Activated naive CD8-positive, alpha-beta T cell treated with anti-CD3 and anti-CD28 coated beads, Interleukin-2, amount 50 U/mL, for 24 hours (primary cell): ENCODE measurements around the gene CNIH3.

Experiments
- ATAC-seq: fragments of 150-1000 bp; cut with Tn5 transposase; one replicate; pipeline ENCODE4 v1.10.0; 2021
- DNase-seq: peaks from one replicate; pipeline ENCODE4 v3.0.0; 2021
- H3K27ac Mint-ChIP-seq: one replicate; pipeline ENCODE4 v1.8.0; 2021; ENCODE audit warnings: mild to moderate bottlenecking, mixed read lengths
- H3K27me3 Mint-ChIP-seq: one replicate; pipeline ENCODE4 v1.8.0; 2021; ENCODE audit warnings: mixed read lengths
- H3K36me3 Mint-ChIP-seq: one replicate; pipeline ENCODE4 v1.8.0; 2021; ENCODE audit warnings: low read depth, mixed read lengths
- H3K4me1 Mint-ChIP-seq: one replicate; pipeline ENCODE4 v1.8.0; 2021; ENCODE audit warnings: mixed read lengths
- H3K4me3 Mint-ChIP-seq: one replicate; pipeline ENCODE4 v1.8.0; 2021; ENCODE audit warnings: mild to moderate bottlenecking, moderate library complexity, mixed read lengths
- H3K9me3 Mint-ChIP-seq: one replicate; pipeline ENCODE4 v1.8.0; 2021; ENCODE audit warnings: mixed read lengths

Gene CNIH3

DNA sequence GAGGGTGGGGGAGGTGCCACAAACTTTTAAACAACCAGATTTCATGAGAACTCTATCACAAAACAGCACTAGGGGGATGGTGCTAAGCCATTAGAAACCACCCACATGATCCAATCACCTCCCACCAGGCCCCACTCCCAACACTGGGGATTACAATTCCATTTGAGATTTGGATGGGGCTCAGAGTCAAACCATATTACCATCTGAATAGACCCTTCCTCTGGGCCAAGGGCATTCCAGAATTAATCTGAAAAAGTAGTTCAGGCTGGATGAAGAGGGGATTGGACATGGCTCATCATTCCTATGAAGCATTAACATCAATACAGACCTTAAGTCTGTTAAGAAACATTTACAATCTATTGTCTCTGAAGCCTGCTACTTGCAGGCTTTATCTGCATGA, 163.4 kb downstream of the CNIH3 start:
- Mint-ChIP-seq H3K27ac (no peak overlapping the region), H3K36me3 (no peaks in the 10 kb centered on the region), H3K9me3 (no peaks in the 10 kb centered on the region), H3K4me3 (no peak overlapping the region), H3K4me1 (peaks cover 19% of the 10 kb centered on the region), H3K27me3 (peaks cover 2% of the 10 kb centered on the region)
- ATAC-seq (no peak), DNase-seq (no peak)

DNA sequence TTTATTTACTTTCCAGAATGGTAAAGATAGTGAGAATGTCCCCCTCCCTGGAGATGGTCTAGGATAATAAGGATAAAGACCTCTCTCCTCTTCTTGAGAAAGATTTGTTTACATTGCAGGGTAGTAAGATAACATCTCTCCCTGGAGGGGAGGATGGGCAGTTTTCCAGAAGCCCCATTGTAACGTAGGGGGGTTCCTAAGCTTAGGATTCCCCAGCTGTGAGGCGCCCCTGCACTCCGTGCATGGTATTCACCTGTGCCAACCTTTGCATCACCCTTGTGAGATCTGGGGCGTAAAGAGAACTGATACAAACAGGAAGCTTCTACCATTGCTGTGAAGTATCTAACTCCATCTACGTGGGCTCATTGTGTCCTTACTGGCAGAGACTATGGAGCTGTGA, 164.6 kb downstream of the CNIH3 start:
- Mint-ChIP-seq H3K27ac (no peak overlapping the region), H3K4me3 (no peak overlapping the region), H3K4me1 (peaks cover 22% of the 10 kb centered on the region), H3K27me3 (peaks cover 2% of the 10 kb centered on the region), H3K36me3 (no peaks in the 10 kb centered on the region), H3K9me3 (no peaks in the 10 kb centered on the region)
- no peak for ATAC-seq
- no peak for DNase-seq

DNA sequence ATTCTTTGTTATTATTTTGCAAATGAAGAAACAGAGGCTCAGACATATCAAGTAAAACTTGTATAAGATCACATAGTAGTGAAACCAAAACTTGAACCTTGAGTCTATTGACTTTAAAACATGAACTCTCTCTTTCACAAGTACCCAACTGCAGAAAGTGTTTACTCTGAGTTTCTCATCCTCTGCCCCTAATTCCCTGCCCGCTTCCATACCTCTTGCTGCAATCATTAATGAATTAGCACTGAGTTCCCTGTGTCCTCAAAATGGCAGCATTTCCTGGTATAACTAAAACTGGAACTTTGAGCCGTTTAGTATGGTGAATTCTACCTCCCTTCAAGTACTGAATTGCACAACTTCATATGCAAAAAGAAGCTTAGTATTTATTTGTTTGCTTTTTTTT, 165.7 kb downstream of the CNIH3 start:
- ATAC-seq (no peak), DNase-seq (no peak)
- H3K9me3 Mint-ChIP-seq: no peaks in the 10 kb centered on the region
- no peaks in the 10 kb centered on the region for H3K36me3 Mint-ChIP-seq
- no peak overlapping the region for H3K27ac Mint-ChIP-seq
- peaks cover 2% of the 10 kb centered on the region for H3K27me3 Mint-ChIP-seq
- H3K4me3 Mint-ChIP-seq: no peak overlapping the region
- H3K4me1 Mint-ChIP-seq: peaks cover 22% of the 10 kb centered on the region

DNA sequence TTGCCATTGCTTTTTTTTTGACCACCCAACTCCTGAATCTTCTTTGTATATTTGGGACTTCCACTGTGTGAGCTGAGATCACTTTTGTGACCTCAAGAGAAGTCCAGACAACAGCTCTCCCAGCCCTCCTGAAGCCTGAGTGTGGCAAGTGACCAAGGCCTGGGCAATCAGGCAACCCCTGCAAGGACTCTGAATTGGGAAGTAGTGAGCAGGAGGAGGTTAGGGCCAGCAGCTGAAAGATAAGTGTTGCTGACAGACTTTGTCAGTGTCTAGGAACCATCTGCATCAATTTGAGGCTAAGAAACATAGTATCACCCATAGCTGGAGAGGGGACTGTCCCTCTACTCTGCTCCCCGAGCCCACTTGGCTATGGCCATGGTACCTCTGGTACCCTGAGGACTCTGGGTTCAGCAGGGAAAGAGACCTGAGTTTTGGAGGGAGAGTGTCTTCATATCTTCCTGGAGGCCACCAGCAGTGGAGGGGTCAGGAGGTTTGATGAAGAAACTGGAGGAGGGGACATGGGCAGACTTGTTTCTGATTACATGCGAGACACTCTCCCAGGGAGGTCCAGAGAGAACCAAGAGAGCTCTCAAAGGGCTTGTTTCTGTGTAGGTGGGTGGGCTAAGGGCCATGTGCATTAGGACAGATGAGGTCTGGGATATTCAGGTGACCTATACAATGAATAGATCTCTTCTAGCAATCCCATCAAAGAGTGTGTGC, 166.3 kb downstream of the CNIH3 start:
- H3K4me3 Mint-ChIP-seq: no peak overlapping the region
- DNase-seq (no peak), ATAC-seq (no peak)
- no peaks in the 10 kb centered on the region for H3K36me3 Mint-ChIP-seq
- no peaks in the 10 kb centered on the region for H3K9me3 Mint-ChIP-seq
- H3K27ac Mint-ChIP-seq: no peak overlapping the region
- H3K4me1 Mint-ChIP-seq: peaks cover 24% of the 10 kb centered on the region
- peaks cover 2% of the 10 kb centered on the region for H3K27me3 Mint-ChIP-seq

DNA sequence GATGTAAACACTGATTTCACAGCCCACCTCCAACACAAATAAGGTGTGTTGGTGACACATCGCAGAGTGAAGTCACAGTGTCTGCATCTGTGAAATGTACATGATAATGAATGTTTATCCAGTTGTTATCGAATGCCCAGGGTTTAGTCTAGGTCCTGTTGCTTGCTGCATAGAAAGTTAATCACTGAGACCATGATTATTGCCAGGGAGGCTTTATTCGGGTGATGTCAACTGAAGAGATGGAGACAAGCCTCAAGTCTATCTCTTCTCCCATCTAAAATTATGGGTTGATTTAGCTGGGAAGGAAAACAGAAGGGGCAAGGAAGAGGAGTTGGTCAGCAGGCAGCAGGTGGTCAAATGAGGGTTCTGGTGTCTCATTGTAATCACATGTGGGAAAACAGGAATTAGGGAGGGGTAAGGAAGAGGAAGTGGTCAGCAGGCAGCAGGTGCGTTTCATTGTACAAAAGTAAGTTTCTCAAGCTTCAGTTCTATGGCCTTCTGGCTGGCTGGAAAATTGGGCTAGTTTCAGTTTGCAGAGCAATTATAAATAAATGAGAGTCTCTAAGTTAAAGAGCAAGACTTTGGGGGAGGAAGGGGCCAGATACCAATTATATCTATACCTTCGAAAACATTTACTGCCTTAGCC, 167.0 kb downstream of the CNIH3 start:
- ATAC-seq (no peak), DNase-seq (no peak)
- no peaks in the 10 kb centered on the region for H3K9me3 Mint-ChIP-seq
- no peaks in the 10 kb centered on the region for H3K36me3 Mint-ChIP-seq
- H3K4me3 Mint-ChIP-seq: no peak overlapping the region
- peaks cover 24% of the 10 kb centered on the region for H3K4me1 Mint-ChIP-seq
- peak overlapping the region; percentile 10 for H3K27ac Mint-ChIP-seq
- H3K27me3 Mint-ChIP-seq: peaks cover 2% of the 10 kb centered on the region

- no peaks in the 10 kb centered on the region for H3K9me3 Mint-ChIP-seq
- peak; percentile 59 for ATAC-seq
- no peaks in the 10 kb centered on the region for H3K36me3 Mint-ChIP-seq
- DNase-seq: no peak
- peaks cover 2% of the 10 kb centered on the region for H3K27me3 Mint-ChIP-seq
- H3K27ac Mint-ChIP-seq: peak overlapping the region; percentile 0
- peaks cover 24% of the 10 kb centered on the region for H3K4me1 Mint-ChIP-seq
- H3K4me3 Mint-ChIP-seq: no peak overlapping the region
Observed at GRCh38 chr1:224784265-224785039, 168.3 kb downstream of the CNIH3 start.

DNA sequence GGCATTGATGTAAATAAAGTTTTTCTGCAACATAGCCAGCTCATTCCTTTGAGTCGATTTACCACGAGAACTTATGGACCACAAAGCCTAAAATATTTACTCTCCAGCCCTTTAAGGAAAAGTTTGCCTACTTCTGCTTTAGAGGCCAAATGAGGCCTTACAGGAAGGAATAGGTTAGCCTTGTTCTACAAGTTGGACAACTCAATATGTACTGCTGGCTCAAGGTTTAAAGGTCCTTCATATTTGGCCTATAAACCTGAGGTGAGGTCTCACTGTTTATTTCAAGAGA, 168.9 kb downstream of the CNIH3 start:
- no peak for ATAC-seq
- H3K4me1 Mint-ChIP-seq: peaks cover 24% of the 10 kb centered on the region

GRCh38 chr1:224785622-224786021, 169.5 kb downstream of the CNIH3 start:
- Mint-ChIP-seq H3K4me3 (no peak overlapping the region), H3K4me1 (peaks cover 24% of the 10 kb centered on the region), H3K9me3 (no peaks in the 10 kb centered on the region), H3K27me3 (peaks cover 2% of the 10 kb centered on the region), H3K36me3 (no peaks in the 10 kb centered on the region), H3K27ac (no peak overlapping the region)
- DNase-seq (no peak), ATAC-seq (no peak)

More for the DNA sequence above, 168.9 kb downstream of the CNIH3 start:
- Mint-ChIP-seq H3K27ac (no peak overlapping the region), H3K9me3 (no peaks in the 10 kb centered on the region), H3K4me3 (no peak overlapping the region), H3K36me3 (no peaks in the 10 kb centered on the region), H3K27me3 (peaks cover 2% of the 10 kb centered on the region)
- no peak for DNase-seq

GRCh38 chr1:224786533-224787250, 170.6 kb downstream of the CNIH3 start:
- H3K27me3 Mint-ChIP-seq: peaks cover 2% of the 10 kb centered on the region
- ATAC-seq (no peak), DNase-seq (no peak)
- no peaks in the 10 kb centered on the region for H3K36me3 Mint-ChIP-seq
- H3K27ac Mint-ChIP-seq: no peak overlapping the region
- no peaks in the 10 kb centered on the region for H3K9me3 Mint-ChIP-seq
- no peak overlapping the region for H3K4me3 Mint-ChIP-seq
- H3K4me1 Mint-ChIP-seq: peaks cover 24% of the 10 kb centered on the region

DNA sequence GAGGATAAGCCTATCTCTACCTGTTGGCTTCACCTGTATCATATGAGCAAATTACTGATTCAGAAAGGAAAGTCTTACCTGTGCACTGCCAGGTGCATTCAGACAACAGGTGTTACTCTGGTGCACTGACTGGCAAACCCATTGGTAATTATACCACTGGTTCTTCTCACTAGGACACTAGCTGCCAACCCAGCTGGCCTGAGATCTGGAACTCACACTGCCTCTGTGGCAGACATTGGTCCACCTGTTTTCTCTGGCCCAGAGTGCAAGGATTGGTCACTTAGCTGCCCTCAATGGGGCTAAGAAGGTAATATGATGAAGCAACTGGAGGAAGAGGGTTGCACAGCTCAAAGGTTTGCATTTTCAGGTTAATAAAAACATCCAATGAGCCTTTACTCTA, 173.2 kb downstream of the CNIH3 start:
- no peak for DNase-seq
- ATAC-seq: no peak
- H3K27ac Mint-ChIP-seq: no peak overlapping the region
- H3K4me3 Mint-ChIP-seq: no peak overlapping the region
- no peaks in the 10 kb centered on the region for H3K9me3 Mint-ChIP-seq
- H3K4me1 Mint-ChIP-seq: peaks cover 7% of the 10 kb centered on the region
- H3K36me3 Mint-ChIP-seq: no peaks in the 10 kb centered on the region
- no peaks in the 10 kb centered on the region for H3K27me3 Mint-ChIP-seq
